ENCODE data around the gene RBM33.

DNA sequence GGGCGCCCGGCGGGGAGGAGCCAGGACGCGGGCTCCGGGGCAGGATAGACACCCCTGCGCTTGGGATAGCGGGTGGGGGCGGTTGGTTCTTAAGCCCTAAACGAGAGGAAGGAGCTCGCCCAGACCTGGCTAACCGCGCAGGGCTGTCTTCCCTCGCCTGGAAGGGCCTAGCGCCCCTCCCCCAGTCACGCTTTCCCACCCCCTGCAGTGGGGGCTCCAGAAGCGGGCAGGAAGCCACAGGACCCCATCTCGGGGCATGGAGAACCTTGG is 161.3 kb downstream of the RBM33 start:
- TF ChIP-seq POLR2A (IDR thresholded peaks at IDR 0.05) = no peak
- TF ChIP-seq, protein P1, sequence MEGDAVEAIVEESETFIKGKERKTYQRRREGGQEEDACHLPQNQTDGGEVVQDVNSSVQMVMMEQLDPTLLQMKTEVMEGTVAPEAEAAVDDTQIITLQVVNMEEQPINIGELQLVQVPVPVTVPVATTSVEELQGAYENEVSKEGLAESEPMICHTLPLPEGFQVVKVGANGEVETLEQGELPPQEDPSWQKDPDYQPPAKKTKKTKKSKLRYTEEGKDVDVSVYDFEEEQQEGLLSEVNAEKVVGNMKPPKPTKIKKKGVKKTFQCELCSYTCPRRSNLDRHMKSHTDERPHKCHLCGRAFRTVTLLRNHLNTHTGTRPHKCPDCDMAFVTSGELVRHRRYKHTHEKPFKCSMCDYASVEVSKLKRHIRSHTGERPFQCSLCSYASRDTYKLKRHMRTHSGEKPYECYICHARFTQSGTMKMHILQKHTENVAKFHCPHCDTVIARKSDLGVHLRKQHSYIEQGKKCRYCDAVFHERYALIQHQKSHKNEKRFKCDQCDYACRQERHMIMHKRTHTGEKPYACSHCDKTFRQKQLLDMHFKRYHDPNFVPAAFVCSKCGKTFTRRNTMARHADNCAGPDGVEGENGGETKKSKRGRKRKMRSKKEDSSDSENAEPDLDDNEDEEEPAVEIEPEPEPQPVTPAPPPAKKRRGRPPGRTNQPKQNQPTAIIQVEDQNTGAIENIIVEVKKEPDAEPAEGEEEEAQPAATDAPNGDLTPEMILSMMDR (IDR thresholded peaks at IDR 0.05) = no peak

Measured in thyroid gland (tissue), 4 donors.